Bone marrow (tissue), 2 donors: ENCODE measurements around the gene ABCF3.

ENCODE experiments used
- DNase-seq, 2 donors: peaks; one replicate each; lab custom pipeline; 2025; lab: John Stamatoyannopoulos, UW

The ABCF3 gene

GRCh38 chr3:184233127-184233843, 47.3 kb downstream of the ABCF3 start:
- no peak for DNase-seq

GRCh38 chr3:184234224-184234623, 48.2 kb downstream of the ABCF3 start:
- no peak for DNase-seq

DNA sequence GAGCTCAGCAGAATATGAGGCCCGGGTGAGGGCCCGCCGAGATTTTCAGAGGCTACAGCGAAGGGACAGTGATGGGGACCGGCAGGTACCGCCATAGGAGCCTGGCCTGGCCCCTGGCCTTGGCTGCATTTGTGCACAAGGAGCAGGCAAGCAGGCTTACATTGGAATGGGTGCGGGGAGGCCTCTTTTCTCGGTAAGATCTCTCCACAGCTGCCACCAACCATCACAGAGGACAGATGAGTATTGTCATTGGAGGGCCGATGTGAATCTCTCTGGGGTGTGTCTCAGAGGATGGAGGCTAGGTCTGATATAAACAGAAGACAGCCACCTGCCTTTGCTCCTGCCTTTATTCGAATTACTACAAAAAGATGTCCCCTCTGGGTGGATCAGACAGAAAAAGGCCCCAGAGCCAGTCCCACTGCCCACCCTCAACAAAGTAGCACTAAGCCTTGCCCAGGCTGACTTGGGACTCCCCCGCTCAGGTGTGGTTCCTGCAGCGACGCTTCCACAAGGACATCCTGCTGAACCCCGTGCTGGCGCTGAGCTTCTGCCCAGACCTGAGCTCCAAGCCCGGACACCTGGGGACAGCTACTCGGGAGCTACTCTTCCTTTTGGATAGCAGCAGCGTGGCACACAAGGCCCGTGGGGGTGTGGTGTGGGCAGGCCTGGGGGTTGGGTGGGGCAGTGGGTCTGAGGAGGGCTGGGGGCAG, 48.8 kb downstream of the ABCF3 start:
- DNase-seq, result no peak

DNA sequence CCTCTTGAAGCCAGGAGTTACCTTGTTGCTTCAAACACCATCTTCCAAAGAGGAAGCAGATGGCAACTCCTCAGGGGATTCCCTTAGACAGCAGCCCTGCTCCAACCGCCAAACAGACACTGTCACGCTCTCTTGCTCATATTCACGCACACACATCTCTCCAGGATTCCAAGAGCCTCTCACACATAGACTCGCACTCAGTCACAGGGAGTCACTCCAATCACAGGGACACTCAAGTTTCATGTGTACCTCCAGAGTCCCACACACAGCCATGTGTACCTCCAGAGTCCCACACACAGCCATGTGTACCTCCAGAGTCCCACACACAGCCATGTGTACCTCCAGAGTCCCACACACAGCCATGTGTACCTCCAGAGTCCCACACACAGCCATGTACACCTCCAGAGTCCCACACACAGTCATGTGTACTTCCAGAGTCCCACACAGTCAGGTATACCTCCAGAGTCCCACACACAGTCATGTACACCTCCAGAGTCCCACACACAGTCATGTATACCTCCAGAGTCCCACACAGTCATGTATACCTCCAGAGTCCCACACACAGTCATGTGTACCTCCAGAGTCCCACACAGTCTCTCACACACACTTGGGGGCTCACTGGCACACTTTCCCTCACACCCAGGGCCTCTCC, 49.5 kb downstream of the ABCF3 start:
- no peak for DNase-seq

- no peak for DNase-seq
These were observed 50.0 kb downstream of the ABCF3 start for GRCh38 chr3:184236033-184236410.

- no peak for DNase-seq
These were observed 50.6 kb downstream of the ABCF3 start for GRCh38 chr3:184236636-184237035.

- no peak for DNase-seq
These were observed 51.2 kb downstream of the ABCF3 start for GRCh38 chr3:184237211-184237610.

GRCh38 chr3:184237807-184238206, 51.8 kb downstream of the ABCF3 start:
- DNase-seq, result no peak

DNA sequence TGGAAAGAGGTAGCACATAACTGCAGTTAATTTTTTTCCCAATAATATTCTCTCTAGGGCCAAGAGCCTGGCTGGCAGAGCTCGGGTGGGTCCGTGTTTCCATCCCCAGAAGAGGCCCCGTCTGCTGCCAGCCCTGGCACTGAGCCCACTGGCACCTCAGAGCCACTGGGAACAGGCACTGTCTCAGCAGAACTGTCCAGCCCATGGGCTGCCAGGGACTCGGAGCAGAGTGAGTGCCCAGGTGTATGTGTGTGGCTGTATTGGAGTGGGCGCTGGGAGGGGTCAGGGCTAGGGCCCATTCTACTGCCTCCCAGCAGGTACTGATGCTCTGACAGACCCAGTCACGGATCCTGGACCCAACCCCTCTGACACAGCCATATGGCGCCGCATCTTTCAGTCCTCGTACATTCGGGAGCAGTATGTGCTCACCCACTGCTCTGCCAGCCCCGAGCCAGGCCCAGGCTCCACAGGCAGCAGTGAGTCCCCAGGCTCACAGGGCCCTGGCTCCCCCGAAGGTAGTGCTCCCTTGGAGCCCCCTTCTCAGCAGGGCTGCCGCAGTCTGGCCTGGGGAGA, 52.3 kb downstream of the ABCF3 start:
- DNase-seq, result no peak

DNA sequence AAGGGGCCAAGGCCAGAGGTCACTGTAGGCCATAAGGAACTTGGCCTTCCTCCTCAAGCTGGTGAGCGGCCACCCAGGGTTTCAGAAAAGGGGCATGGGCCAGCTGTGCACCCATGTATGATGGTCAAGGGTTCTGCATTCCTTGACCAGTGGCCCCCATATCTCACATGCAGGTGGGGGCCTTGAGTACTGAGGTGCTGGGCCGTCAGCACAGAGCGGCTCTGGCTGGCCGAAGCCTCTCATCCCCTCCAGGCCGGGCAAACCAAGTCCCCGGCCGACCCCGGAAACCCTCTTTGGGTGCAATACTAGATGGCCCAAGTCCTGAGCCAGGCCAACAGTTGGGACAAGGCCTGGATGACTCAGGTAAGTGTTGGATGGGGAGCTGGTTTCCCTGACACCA, 53.2 kb downstream of the ABCF3 start:
- no peak for DNase-seq

DNA sequence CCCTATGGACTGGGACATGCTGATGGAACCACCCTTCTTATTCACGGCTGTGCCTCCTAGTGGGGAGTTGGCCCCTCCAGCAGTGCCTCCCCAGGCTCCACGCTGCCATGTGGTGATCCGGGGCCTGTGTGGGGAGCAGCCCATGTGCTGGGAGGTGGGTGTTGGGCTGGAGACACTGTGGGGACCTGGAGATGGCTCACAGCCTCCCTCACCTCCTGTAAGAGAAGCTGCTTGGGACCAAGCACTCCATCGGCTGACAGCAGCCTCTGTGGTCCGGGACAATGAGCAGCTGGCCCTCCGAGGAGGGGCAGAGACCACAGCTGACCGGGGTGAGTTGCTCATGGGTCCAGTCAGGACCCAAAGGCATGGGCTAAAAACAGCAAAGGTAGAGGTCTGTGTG, 53.7 kb downstream of the ABCF3 start:
- DNase-seq, result no peak

DNA sequence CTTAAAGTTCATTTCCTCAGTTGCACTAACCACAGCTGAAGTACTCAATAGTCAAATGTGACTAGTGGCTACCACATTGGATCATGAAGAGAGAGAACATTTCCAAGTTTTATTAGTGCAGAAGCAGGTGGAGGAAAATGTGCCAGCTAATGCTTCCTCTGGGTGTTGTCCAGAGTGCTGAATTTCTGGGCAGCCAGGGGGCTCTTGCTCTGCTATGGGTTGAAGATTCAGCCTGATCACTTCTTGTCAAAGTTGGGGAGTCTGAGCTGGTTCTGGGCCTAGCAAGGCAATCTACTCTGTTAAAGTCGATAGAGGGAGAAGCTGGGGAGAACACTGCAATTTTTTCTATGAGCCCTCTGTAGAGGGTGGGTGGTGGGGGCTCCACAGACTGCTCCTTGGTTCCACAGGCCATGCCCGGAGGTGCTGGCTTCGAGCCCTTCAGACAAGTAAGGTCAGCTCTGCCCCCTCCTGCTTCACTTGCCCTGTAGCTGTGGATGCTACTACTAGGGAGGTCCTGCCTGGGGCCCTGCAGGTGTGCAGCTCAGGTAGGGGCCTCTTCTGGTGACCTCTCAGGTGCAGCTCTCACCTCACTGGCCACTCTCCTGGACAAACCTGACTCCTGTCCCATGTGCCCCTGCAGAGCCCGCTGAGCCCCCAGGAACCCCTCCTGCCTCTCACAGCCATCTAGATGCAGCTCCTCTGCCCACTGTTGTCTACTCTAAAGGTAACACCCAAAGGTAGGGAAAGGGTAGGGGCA, 54.6 kb downstream of the ABCF3 start:
- DNase-seq, result no peak

DNA sequence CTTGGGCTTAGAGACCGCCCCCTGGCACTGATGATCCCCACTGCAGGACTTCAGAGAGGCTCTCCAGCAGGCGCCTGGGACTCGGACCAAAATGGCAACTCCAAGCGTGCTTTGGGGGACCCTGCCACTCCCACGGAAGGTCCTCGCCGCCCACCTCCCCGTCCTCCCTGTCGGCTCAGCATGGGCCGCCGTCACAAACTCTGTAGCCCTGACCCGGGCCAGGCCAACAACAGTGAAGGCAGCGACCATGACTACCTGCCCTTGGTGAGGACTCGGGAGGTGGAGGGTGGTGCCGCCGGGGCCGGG, 55.1 kb downstream of the ABCF3 start:
- no peak for DNase-seq

DNA sequence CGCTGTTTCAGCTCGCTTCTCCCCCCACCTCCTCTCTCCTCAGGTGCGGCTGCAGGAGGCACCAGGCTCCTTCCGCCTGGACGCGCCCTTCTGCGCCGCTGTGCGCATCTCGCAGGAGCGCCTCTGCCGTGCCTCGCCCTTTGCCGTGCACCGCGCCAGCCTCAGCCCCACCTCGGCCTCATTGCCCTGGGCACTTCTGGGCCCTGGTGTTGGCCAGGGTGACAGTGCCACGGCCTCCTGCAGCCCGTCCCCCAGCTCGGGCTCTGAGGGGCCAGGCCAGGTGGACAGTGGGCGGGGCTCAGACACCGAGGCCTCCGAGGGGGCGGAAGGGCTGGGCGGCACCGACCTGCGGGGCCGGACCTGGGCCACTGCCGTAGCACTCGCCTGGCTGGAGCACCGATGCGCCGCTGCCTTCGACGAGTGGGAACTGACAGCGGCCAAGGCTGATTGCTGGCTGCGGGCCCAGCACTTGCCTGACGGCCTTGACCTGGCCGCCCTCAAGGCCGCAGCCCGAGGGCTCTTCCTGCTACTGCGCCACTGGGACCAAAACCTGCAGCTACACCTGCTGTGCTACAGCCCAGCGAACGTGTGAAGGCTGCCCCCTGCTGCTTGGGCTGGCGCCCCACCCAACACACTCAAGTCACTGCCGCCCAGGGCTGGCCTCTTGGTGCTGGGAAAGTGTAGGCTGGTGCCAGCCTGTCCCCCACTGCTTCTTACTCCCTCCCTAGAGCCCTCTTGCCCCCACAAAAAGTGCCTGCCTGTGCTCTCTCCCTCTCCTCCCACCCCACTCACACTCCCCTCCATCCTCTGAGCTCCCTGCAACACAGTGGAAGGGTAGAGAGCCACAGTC, 55.7 kb downstream of the ABCF3 start:
- DNase-seq, result no peak

GRCh38 chr3:184242297-184242685, 56.3 kb downstream of the ABCF3 start:
- no peak for DNase-seq
